ENCODE measurements around the gene NUMBL. TPM values are rescaled to one million over a fixed set of nuclear protein-coding genes. Genes with fewer than 3 reads are reported as not detected.

NUMBL gene
- total and polyA plus RNA-seq, 2 experiments from 2014 or later = 15.7 to 32.1 TPM

DNA sequence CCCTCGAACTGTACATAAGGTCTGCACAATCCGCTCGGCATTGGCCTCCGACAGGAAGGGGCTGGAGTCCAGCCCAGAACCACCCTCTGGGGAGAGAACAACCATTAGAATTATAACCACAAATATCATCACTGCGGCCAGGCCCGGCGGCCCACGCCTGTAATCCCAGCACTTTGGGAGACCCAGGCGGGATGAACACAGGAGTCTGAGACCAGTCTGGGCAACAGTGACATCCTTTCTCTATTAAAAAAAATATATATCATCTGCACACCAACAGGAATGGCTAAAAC, 14.9 kb upstream of the NUMBL start:
- Histone ChIP-seq H3K9me3 (ENCODE audit: low read depth) (no peaks in the 10 kb centered on the region), H3K4me1 (ENCODE audit: insufficient read depth) (no peaks in the 10 kb centered on the region), H2AFZ (no peak overlapping the region), H3K27ac (no peak overlapping the region), H3K36me3 (replicated peaks; ENCODE audit: insufficient read depth, low read depth) (no peaks in the 10 kb centered on the region), H4K20me1 (ENCODE audit: insufficient read depth, poor library complexity, severe bottlenecking) (no peaks in the 10 kb centered on the region), H3K27me3 (no peaks in the 10 kb centered on the region), H3K9me2 (replicated peaks; ENCODE audit: insufficient read depth) (no peaks in the 10 kb centered on the region), H3K79me2 (no peaks in the 10 kb centered on the region), H3K4me3 (no peak overlapping the region), H3K4me2 (no peak overlapping the region)
- 91% methylated on average over 9 of the region's 9 CpGs for whole genome bisulfite sequencing (ENCODE audit: low lambda C conversion rate, missing lambda C conversion rate)
- DNase-seq (ENCODE audit: low spot score) = no peak
- TF ChIP-seq, protein P1, sequence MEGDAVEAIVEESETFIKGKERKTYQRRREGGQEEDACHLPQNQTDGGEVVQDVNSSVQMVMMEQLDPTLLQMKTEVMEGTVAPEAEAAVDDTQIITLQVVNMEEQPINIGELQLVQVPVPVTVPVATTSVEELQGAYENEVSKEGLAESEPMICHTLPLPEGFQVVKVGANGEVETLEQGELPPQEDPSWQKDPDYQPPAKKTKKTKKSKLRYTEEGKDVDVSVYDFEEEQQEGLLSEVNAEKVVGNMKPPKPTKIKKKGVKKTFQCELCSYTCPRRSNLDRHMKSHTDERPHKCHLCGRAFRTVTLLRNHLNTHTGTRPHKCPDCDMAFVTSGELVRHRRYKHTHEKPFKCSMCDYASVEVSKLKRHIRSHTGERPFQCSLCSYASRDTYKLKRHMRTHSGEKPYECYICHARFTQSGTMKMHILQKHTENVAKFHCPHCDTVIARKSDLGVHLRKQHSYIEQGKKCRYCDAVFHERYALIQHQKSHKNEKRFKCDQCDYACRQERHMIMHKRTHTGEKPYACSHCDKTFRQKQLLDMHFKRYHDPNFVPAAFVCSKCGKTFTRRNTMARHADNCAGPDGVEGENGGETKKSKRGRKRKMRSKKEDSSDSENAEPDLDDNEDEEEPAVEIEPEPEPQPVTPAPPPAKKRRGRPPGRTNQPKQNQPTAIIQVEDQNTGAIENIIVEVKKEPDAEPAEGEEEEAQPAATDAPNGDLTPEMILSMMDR (IDR thresholded peaks at IDR 0.05; ENCODE audit: poor library complexity) = no peak
- TF ChIP-seq EZH2phosphoT487 (IDR thresholded peaks at IDR 0.05; ENCODE audit: low read depth, severe bottlenecking, unreplicated experiment) (no peak), EZH2 (IDR thresholded peaks at IDR 0.05; ENCODE audit: borderline replicate concordance) (no peak)

DNA sequence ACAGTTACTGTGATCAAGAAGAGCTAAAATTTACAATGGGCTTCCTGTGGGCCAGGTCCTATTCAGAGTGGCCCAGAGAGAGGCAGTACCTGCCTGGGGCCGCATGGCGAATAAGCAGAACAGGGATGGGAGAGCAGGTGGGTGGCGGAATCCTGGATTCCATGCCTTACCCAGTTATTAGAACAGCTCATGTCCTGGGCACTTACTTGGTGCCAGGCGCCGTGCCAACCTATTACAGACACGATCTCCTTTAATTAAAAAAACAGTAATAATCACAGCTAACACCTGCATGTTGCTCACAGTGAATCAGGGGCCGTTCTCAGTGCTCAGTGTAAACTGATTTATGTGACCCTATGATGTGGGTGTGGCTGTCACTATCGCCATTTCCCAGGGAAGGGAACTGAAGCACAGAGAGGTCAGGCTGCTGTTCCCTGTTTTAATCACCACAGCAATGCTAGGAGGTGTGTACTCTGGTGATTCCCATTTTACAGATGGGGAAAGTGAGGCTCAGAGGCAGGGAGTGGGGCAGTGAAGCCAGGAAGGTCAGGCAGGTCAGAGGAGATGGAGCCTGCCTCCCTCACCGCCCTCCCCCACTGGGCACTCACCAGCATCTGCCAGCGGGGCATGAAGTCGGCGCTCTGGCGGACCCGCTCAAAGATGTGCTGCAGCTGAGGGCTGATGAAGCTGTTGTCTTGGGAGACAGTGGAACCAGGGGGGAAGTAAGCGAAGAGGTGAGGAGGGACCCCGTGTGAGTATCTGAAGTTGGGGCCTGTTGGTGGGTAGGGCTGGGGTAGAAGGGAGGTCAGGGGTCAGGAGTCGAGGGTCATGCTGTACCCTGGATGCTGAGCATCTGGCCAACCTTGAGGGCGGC, 14.3 kb upstream of the NUMBL start:
- no peak overlapping the region for H2AFZ ChIP-seq
- no peaks in the 10 kb centered on the region for H3K9me3 ChIP-seq (ENCODE audit: low read depth)
- no peaks in the 10 kb centered on the region for H3K9me2 ChIP-seq (replicated peaks; ENCODE audit: insufficient read depth)
- no peaks in the 10 kb centered on the region for H3K27me3 ChIP-seq
- no peak overlapping the region for H3K4me2 ChIP-seq
- H4K20me1 ChIP-seq (ENCODE audit: insufficient read depth, poor library complexity, severe bottlenecking) = no peaks in the 10 kb centered on the region
- no peak for DNase-seq (ENCODE audit: low spot score)
- H3K79me2 ChIP-seq = no peaks in the 10 kb centered on the region
- WGBS (ENCODE audit: low lambda C conversion rate, missing lambda C conversion rate) = 97% methylated on average over 17 of the region's 18 CpGs
- H3K27ac ChIP-seq = no peak overlapping the region
- no peak overlapping the region for H3K4me3 ChIP-seq
- H3K4me1 ChIP-seq (ENCODE audit: insufficient read depth) = no peaks in the 10 kb centered on the region
- TF ChIP-seq EZH2 (IDR thresholded peaks at IDR 0.05; ENCODE audit: borderline replicate concordance) = no peak
- TF ChIP-seq, protein P1 (IDR thresholded peaks at IDR 0.05; ENCODE audit: poor library complexity) = no peak
- no peak for TF ChIP-seq EZH2phosphoT487 (IDR thresholded peaks at IDR 0.05; ENCODE audit: low read depth, severe bottlenecking, unreplicated experiment)
- H3K36me3 ChIP-seq (replicated peaks; ENCODE audit: insufficient read depth, low read depth) = no peaks in the 10 kb centered on the region

DNA sequence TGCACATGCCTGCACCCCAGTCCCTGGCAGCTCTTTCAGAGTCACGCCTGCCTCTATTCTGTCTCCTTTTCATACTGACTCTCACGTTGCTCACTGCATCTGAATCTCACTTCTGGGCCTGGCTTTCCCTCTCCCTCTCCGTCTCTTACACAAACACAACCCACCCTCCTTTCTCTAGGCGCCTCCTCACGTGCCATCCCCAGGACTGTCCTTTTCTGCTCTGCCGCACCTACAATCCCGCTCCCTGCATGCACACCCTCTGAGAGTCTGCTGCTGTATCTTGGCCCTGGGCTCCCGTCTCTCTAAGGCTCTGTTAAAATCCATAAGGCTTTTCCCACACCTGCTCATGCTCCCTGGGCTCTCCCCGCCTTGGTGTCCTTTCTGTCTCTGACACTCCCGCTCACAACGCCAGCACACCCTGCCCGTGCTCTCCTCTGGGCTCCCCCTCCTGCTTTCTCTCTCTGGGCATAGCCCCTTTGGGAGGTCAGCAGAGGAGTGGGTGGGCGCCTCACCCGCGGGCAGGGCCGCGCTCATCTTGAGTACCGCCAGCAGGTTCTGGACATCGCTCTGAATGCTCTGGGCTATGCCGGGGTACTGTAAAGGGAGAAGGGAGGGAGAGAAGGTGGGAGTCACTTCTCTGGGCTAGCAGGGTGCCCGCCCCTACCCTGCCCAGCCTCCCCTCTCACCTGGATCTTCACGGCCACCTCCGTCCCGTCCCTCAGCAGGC, 12.7 kb upstream of the NUMBL start:
- no peaks in the 10 kb centered on the region for H3K9me2 ChIP-seq (replicated peaks; ENCODE audit: insufficient read depth)

More for the DNA sequence above, 12.7 kb upstream of the NUMBL start:
- H2AFZ ChIP-seq = no peak overlapping the region
- TF ChIP-seq EZH2phosphoT487 (IDR thresholded peaks at IDR 0.05; ENCODE audit: low read depth, severe bottlenecking, unreplicated experiment) (no peak), EZH2 (IDR thresholded peaks at IDR 0.05; ENCODE audit: borderline replicate concordance) (no peak)
- TF ChIP-seq, protein P1 (IDR thresholded peaks at IDR 0.05; ENCODE audit: poor library complexity) = no peak
- H3K79me2 ChIP-seq = no peaks in the 10 kb centered on the region
- no peak overlapping the region for H3K27ac ChIP-seq
- DNase-seq (ENCODE audit: low spot score) = no peak
- 91% methylated on average over 24 of the region's 24 CpGs for WGBS (ENCODE audit: low lambda C conversion rate, missing lambda C conversion rate)
- no peak overlapping the region for H3K4me3 ChIP-seq
- no peaks in the 10 kb centered on the region for H4K20me1 ChIP-seq (ENCODE audit: insufficient read depth, poor library complexity, severe bottlenecking)
- H3K4me1 ChIP-seq (ENCODE audit: insufficient read depth) = no peaks in the 10 kb centered on the region
- no peaks in the 10 kb centered on the region for H3K27me3 ChIP-seq
- H3K9me3 ChIP-seq (ENCODE audit: low read depth) = no peaks in the 10 kb centered on the region
- no peak overlapping the region for H3K4me2 ChIP-seq
- no peaks in the 10 kb centered on the region for H3K36me3 ChIP-seq (replicated peaks; ENCODE audit: insufficient read depth, low read depth)
